ENCODE data around the gene UBAC2. TPM values are rescaled to one million over a fixed set of nuclear protein-coding genes. Genes with fewer than 3 reads are reported as not detected.

UBAC2 gene
- total RNA-seq, 4 donors from 2014 or later, result 43.5 to 59.6 (median 52.0) TPM

DNA sequence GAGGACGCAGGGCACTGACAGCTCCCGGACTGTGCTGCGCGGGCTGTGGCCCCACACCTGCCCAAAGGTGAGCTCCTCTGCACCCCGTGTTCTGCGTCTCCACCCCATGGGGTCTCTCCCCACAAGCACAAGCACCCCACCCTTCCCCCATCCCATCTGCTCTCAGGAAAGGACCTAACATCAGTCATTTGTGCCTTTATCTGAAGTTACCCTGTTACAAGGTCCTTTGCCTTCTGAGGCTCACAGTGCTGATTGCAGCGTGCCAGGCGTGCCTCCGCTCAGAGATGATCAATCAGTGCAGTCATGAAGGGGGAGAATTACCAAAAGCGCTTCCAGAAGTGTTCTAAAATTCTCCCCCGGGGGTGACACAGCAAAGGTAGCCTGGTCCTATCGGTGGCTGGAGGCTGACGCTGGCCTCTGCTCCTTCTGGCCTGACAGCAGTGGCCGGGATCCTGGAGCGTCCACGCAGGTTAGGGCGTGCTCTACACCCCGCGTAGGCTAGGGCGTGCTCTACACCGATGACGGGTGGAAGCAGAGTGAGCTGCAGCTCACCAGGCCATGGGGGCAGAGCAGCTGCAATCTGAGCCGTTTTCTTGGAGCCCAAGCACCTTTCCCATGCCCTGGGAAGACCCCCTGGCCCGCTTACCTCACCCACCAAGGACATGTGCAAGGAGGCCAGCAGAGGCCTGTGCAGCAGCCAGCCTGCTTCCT lies 215.9 kb downstream of the UBAC2 start:
- WGBS, 2 donors, result 81 to 83% methylated on average over 15 to 24 of the region's 24 CpGs
- Histone ChIP-seq H3K27me3 (peaks cover 0 to 5% of the 10 kb centered on the region in 2 donors), H3K36me3 (no peaks in the 10 kb centered on the region), H3K9me3 (peaks cover 0 to 4% (median 0%) of the 10 kb centered on the region in 4 donors), H3K27ac (no peak overlapping the region), H3K4me3 (no peak overlapping the region), H3K4me1 (peaks cover 0 to 8% (median 0%) of the 10 kb centered on the region in 4 donors)
- TF ChIP-seq, protein P1, sequence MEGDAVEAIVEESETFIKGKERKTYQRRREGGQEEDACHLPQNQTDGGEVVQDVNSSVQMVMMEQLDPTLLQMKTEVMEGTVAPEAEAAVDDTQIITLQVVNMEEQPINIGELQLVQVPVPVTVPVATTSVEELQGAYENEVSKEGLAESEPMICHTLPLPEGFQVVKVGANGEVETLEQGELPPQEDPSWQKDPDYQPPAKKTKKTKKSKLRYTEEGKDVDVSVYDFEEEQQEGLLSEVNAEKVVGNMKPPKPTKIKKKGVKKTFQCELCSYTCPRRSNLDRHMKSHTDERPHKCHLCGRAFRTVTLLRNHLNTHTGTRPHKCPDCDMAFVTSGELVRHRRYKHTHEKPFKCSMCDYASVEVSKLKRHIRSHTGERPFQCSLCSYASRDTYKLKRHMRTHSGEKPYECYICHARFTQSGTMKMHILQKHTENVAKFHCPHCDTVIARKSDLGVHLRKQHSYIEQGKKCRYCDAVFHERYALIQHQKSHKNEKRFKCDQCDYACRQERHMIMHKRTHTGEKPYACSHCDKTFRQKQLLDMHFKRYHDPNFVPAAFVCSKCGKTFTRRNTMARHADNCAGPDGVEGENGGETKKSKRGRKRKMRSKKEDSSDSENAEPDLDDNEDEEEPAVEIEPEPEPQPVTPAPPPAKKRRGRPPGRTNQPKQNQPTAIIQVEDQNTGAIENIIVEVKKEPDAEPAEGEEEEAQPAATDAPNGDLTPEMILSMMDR (IDR thresholded peaks at IDR 0.05), result no peak
- no peak for TF ChIP-seq EP300 (IDR thresholded peaks at IDR 0.05)
- no peak for TF ChIP-seq POLR2A (IDR thresholded peaks at IDR 0.05)
- no peak for DNase-seq (ENCODE audit: low spot score in 2 of 2)

DNA sequence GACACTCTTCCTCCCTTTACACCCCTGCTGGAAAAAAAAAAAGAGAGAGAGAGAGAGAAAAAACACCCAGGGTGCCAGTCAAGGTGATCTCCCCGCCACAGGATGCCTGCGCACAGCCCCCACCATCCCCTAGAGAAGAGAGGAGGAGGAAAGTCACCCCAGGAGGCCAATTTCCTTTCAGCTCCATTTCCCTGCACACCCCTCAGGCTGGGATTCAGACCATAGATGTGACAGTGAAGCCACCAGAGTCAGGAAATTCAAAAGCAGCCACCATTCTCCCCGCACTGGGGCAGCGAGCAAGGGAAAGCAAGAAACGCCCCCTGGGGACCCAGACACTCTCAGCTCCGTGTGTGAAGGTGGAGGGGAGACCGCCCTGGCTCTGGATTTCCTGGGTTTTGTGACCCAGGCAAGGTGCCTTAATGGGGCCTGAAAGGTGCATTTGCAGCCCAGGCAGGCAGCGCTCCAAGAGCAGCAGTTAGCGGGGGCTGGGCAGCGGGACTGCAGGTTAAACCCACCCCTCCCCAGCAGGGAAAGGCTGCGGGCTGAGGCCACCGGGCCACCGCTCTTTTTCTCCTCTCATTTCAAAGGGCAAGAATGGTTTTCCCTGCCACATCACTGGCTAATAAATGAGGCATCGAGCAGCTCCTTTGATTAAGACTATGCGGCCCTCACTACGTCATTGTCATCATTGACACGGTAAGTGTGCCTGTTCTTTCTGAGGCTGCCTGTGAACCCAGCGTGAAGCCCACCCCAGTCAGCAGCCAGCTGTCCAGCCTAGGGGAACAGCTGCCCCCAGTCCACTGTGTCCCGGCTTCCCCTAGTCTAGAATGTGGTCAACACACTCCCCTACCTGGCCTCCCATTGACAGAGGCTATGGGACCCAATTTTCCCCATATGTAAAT lies 216.8 kb downstream of the UBAC2 start:
- Histone ChIP-seq H3K36me3 (no peaks in the 10 kb centered on the region), H3K27ac (no peak overlapping the region), H3K4me3 (no peak overlapping the region), H3K27me3 (peaks cover 0 to 9% of the 10 kb centered on the region in 2 donors), H3K9me3 (no peaks in the 10 kb centered on the region), H3K4me1 (peaks cover 0 to 8% (median 0%) of the 10 kb centered on the region in 4 donors)
- DNase-seq (ENCODE audit: low spot score in 2 of 2), result no peak
- 49 to 64% methylated on average over 19 of the region's 19 CpGs for WGBS, 2 donors
- TF ChIP-seq POLR2A (IDR thresholded peaks at IDR 0.05), result no peak

DNA sequence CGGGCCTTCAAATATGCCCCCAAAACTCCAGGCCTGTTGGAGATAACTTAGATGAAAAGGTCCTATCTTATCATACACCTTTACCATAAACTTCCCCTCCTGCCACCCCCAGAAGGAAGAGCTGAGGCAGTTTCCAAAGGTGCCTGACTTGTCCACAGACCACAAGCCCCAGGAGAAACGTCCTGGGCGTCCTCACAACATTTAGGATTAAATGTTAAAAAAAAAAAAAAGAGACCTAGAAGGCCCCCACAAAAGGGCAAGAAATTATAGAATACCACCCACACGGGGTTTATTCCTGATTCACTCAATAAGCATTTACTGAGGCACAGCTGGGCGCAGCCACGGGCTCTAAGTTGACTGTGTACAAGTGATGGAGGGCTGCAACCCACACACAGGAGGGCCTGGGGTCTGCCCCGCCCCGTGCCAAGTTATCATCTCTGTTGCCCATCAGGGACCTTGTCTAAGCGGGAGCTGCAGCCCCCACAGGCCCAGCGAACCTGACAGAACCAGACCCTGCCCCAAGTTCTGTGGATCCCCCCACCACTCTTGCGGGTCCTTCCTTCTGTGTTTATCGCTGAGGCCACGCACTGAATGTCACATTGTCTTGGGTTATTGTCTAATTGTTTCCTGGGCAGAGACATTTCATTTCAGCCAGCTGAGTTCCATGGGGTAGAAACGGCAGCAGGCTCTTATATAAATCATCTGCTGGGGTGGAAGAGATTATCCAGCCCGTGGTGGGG lies 217.6 kb downstream of the UBAC2 start:
- Histone ChIP-seq H3K36me3 (no peaks in the 10 kb centered on the region), H3K4me3 (no peak overlapping the region), H3K27ac (no peak overlapping the region), H3K4me1 (peaks cover 0 to 8% (median 0%) of the 10 kb centered on the region in 4 donors), H3K9me3 (no peaks in the 10 kb centered on the region), H3K27me3 (peaks cover 0 to 9% of the 10 kb centered on the region in 2 donors)
- DNase-seq (ENCODE audit: low spot score in 2 of 2), result no peak
- TF ChIP-seq POLR2A (IDR thresholded peaks at IDR 0.05), result no peak
- TF ChIP-seq EP300 (IDR thresholded peaks at IDR 0.05), result no peak
- TF ChIP-seq, protein P1 (IDR thresholded peaks at IDR 0.05), result no peak
- 68% methylated on average over 15 of the region's 15 CpGs for WGBS, 2 donors

DNA sequence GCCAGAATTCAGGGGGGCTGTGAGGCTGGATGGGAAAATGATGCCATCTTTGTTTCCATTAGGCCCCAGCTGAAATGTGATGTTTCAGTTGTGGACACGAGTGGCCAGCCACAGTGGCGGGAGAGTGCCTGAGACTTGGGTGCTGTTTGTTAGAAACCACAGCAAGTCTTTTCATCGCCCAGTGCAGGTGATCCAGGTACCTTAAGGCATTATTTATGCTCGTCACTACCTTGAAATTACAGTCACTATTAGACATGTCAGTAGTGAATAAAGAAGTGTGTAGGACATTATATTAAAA lies 218.1 kb downstream of the UBAC2 start:
- TF ChIP-seq EP300 (IDR thresholded peaks at IDR 0.05), result no peak
- no peak for TF ChIP-seq POLR2A (IDR thresholded peaks at IDR 0.05)
- TF ChIP-seq, protein P1 (IDR thresholded peaks at IDR 0.05), result no peak
- no peaks in the 10 kb centered on the region for H3K9me3 ChIP-seq
- no peak for DNase-seq (ENCODE audit: low spot score in 2 of 2)
- peaks cover 0 to 8% (median 0%) of the 10 kb centered on the region in 4 donors for H3K4me1 ChIP-seq
- no peak overlapping the region for H3K27ac ChIP-seq
- no peak overlapping the region for H3K4me3 ChIP-seq
- 87 to 90% methylated on average over 4 of the region's 4 CpGs for WGBS, 2 donors
- H3K27me3 ChIP-seq, result peaks cover 0 to 9% of the 10 kb centered on the region in 2 donors
- no peaks in the 10 kb centered on the region for H3K36me3 ChIP-seq

- no peaks in the 10 kb centered on the region for H3K9me3 ChIP-seq
- TF ChIP-seq, protein P1 (IDR thresholded peaks at IDR 0.05), result no peak
- TF ChIP-seq EP300 (IDR thresholded peaks at IDR 0.05), result no peak
- TF ChIP-seq POLR2A (IDR thresholded peaks at IDR 0.05), result no peak
- no peak overlapping the region for H3K4me3 ChIP-seq
- WGBS, 2 donors, result 80 to 91% methylated on average over 8 of the region's 8 CpGs
- no peaks in the 10 kb centered on the region for H3K36me3 ChIP-seq
- no peak for DNase-seq (ENCODE audit: low spot score in 2 of 2)
- H3K27ac ChIP-seq, result no peak overlapping the region
- H3K4me1 ChIP-seq, result peaks cover 0 to 8% (median 0%) of the 10 kb centered on the region in 4 donors
- peaks cover 0 to 9% of the 10 kb centered on the region in 2 donors for H3K27me3 ChIP-seq
Measured at GRCh38 chr13:99419591-99420243, 219.1 kb downstream of the UBAC2 start.

Data from tibial nerve (tissue), 4 donors.